ENCODE results near the gene CPNE5. TPM values are rescaled to one million over a fixed set of nuclear protein-coding genes. Genes with fewer than 3 reads are reported as not detected.
"Not testable (repeated sequence)": the region's sequence is repeated elsewhere in the genome, so short reads cannot be mapped to it uniquely, and the experiment has no call there.

Gene CPNE5
- total RNA-seq, 1 donor from 2014 or later, result 2.2 TPM

GRCh38 chr6:36706339-36706738 lies 132.9 kb downstream of the CPNE5 start:
- intact Hi-C loops (cut with micrococcal nuclease), result no loop called here

DNA sequence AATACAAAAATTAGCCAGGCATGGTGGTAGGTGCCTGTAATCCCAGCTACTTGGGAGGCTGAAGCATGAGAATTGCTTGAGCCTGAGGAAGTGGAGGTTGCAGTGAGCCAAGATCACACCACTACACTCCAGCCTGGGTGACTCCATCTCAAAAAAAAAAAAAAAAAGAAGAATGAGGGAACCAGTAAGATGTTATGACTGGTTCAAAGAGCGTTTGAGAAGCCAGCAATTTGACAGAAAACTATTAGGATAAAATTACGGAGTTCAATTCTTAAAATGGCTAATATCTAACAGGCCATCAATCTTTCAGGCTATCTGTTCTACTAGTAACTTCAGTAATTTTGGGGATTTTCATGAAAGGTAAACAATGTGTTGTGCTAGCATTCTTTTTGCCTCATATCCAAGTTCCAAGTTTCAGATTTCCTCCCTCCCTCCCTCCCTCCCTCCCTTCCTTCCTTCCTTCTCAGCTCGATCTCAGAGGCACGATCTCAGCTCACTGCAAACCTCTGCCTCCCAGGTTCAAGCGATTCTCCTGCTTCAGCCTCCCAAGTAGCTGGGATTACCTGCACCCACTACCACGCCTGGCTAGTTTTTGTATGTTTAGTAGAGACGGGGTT lies 134.2 kb downstream of the CPNE5 start:
- intact Hi-C loops (cut with micrococcal nuclease), result not testable (repeated sequence)

- intact Hi-C loops (cut with micrococcal nuclease), result no loop called here
Measured at GRCh38 chr6:36703982-36704381, 135.3 kb downstream of the CPNE5 start.

DNA sequence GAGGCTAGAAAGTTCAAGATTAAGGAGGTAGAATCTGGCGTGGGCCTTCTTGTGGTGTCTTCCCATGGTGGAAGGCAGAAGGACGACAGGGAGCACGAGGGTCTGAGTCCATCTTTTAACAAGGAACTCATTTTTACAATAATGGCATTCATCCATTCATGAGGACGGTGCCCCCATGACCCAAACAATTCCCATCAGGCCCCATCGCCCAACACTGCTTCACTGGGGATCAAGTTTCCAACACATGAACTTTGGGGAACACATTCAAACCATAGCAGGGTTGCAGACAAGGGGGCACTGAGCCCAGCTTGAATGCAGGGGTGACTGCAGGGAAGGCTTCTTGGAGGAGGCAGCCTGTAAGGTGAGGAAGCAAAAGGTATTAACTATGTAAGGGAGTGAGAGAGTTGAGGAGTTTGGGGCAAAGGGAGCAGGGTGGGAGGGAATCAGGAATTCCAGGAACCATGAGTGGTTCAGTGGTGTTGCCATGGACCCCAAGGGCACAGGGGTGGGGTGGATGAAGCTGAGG lies 136.1 kb downstream of the CPNE5 start:
- intact Hi-C loops (cut with micrococcal nuclease), result no loop called here

DNA sequence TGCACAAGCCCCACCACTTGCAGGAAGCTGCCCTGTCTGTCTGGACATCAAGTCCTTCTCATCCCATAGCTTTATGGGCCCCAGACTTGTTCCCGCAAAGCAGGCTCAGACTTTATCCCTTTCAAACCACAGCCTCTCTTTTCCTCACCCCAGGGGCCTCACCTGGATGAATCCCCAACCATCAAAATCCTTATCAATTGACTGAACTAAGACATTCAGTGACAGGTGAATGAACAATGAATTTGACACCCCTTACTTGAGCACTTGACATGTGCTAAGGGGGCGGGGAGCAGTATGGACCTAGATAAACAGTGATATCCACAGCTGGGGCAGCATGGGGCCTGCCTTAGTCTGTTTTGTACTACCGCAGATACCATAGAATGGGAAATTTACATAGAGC lies 136.6 kb downstream of the CPNE5 start:
- intact Hi-C loops (cut with micrococcal nuclease), result no loop called here

DNA sequence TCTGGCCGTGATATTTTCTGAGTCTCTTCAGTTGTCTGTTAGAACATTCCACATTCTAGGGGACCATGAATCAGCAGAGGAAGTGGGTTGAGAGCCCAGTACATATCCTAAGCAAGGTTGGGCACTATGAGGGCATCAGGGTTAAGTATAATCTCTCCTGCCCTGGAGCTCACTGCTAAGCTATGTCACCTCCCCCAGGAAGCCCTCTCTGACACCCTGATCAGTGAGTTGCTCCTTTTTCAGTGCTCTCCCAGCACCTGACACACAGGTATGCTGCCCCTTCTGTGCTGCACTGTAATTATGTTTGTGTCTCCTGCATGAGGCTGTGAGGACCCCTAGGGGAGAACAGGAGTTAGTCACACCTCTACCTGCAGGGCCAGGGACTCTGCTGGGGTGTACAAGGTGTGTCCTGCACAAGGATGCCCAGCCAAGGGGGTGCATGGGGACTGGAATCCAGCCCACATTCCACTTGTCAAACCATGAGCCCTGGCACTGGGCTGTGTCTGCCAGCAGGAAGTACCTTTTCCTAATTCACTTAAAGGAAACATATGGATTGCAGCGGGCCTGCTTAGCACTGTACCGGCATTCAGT lies 137.7 kb downstream of the CPNE5 start:
- intact Hi-C loops (cut with micrococcal nuclease), result no loop called here

DNA sequence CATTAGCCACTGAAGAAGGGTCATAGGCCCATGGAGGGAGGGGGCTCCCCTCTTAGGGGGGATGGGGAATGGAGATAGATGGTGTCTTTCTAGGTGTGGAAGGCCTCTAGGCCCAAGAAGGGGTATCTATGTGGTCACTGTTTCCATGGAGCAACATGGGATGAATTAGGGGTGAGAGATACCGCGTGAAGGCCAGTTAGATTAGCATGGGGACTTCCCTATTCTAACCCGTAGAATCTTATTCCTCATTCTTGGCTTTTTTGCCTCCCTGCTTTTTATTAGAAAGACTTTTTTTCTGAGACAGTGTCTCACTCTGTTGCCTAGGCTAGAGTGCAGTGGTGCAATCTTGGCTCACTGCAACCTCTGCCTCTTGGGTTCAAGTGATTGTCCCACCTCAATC lies 138.4 kb downstream of the CPNE5 start:
- intact Hi-C loops (cut with micrococcal nuclease), result no loop called here

GRCh38 chr6:36700071-36700812 lies 139.0 kb downstream of the CPNE5 start:
- intact Hi-C loops (cut with micrococcal nuclease), result no loop called here

GRCh38 chr6:36699348-36699747 lies 139.9 kb downstream of the CPNE5 start:
- intact Hi-C loops (cut with micrococcal nuclease), result no loop called here

DNA sequence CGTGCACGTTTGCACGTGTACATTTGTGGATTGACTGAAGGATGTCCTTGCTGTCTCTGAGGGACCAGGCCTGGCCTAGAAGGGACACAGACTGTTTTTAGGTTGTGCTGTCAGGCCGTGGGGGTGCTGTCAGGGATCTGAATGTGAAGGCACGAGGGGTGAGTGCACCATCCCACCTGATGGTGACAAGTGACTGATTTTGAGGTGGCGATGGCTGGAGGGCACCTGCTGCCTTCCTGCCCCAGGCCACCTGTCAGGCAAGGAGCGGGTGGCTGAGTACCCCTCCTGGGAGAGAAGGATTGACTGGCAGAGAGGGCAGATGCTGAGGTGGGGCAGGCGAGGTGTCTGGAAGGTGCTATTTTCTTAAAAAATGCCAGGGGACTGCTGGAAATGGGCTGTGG lies 140.4 kb downstream of the CPNE5 start:
- intact Hi-C loops (cut with micrococcal nuclease), result no loop called here

DNA sequence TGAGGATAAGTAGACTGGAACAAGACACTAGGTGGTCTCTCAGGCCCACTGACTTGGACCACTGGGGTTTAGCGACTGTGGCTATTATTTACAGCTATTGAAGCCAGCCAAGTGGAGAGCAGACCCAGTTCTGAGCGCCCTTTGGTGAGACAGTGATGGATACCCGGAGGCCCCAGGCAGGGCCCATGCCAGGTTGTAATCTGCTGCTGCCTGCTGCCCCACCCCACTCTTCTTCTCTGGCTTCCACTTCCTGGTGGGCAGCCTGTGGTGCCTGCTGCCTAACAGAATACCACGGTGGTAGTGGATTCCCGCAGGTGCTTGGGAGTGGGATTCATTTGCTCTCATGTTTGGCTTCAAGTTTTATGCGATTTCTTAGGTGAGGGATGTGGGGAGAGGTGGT lies 141.0 kb downstream of the CPNE5 start:
- intact Hi-C loops (cut with micrococcal nuclease), result no loop called here

DNA sequence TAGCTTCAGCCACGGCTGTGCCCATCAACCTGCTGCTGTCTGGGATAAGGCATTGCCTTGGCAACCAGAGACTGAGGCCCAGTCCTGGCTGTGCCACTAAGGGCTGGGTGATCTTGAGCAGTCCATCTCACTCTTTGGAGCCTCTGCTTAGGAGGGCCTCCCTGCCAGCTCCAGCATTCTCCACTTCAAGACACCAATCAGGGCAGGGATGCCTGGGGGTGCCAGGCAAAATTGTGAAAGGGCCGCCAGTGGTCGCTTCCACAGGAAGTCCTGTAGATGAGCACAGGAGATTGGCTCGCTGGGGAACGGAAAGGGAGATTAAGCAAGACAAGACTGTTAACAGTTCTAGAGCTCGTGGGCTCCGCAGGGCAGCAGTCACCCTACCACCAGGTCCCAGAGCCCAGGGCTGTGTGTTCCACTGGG lies 141.8 kb downstream of the CPNE5 start, which contains the start of gene RAB44:
RAB44 (plus strand) TSS at position 346 of the 423 bp plus-strand sequence. CDS start 6,410 bp downstream, outside the sequence.
- intact Hi-C loops (cut with micrococcal nuclease), result no loop called here

GRCh38 chr6:36695414-36695813 lies 143.8 kb downstream of the CPNE5 start:
- intact Hi-C loops (cut with micrococcal nuclease), result loop anchor here (1.0 kb wide), 1 partner anchor 15 kb away; no protein-coding TSS in a partner anchor

DNA sequence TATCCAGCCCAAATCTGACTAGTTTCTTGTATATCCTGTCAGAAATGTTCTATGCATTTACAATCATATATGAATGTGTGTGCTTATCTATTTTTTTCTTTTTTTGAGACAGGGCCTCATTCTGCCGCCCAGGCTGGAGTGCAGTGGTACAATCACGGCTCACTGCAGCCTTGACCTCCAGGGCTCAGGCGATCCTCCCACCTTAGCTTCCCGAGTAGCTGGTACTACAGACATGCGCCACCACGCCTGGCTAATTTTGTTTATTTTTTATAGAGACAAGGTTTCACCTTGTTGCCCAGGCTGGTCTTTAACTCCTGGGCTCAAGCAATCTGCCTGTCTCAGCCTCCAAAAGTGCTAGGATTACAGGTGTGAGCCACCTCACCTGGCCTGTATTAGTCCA lies 144.6 kb downstream of the CPNE5 start:
- intact Hi-C loops (cut with micrococcal nuclease), result loop anchor here (1.0 kb wide), 1 partner anchor 14 kb away; no protein-coding TSS in a partner anchor

DNA sequence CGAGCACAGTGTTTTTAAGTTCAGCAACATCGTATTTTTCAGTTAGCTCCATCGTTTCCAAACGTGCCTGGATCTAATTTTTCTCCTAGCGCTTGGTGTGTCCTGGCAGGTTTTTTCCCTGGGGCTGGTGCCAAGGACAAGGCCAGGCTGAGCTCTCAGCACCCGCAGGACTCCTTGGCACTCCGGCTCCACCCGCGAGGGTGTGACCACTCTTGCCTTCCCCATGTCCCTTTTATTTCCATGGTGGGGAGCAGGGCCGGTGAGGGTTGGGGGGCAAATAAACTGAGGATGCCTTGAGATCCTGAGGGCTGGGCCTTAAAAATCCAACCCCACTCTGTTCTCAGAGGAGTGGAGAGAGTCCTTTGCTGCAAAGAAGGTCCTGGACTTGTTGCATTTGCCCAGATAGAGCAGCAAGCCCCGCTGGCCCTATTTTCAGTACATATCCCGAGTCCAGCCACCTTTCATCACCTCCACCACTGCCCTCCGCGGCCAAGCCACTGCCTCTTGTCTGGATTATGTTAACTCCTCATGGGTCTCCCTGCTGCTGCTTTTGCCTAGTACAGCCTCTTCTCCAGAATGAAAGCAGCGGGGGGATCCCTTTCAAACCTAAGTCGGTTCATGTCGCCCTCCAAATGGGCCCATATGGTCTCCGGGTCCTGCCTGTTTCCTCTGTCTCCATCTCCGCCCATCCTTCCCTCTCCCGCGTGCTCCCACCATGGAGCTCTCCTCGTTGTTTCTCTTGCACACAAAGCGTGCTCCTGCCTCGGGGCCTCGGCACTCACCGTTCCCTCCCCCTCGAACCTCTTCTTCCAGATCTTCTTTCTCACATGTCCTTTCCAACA lies 146.2 kb downstream of the CPNE5 start:
- intact Hi-C loops (cut with micrococcal nuclease), result loop anchor here (1.0 kb wide), 1 partner anchor 11 kb away; no protein-coding TSS in a partner anchor

DNA sequence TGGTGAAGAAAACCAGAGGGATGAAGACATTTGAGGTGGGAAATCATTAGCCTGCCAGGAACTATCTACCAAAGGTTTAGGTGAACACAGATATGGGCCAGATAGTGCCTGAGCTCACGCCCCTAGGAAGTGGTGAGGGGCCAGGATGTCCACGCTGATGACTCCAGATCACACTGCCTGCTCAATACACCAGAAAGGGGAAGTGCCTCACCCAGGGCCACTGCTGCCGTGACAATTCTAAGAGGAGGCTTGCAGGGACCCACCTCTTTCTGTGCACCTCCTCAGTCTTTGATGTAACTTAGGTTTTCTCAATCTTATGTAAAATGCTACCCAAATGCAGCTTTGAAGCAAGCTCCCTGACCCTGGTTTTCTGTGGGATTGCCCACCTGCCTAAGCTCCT lies 147.0 kb downstream of the CPNE5 start:
- intact Hi-C loops (cut with micrococcal nuclease), result loop anchor here (1.0 kb wide), 1 partner anchor 10 kb away; no protein-coding TSS in a partner anchor

- intact Hi-C loops (cut with micrococcal nuclease), result loop anchor here (1.0 kb wide), 1 partner anchor 9 kb away; no protein-coding TSS in a partner anchor
Measured at GRCh38 chr6:36691612-36692011, 147.6 kb downstream of the CPNE5 start.

DNA sequence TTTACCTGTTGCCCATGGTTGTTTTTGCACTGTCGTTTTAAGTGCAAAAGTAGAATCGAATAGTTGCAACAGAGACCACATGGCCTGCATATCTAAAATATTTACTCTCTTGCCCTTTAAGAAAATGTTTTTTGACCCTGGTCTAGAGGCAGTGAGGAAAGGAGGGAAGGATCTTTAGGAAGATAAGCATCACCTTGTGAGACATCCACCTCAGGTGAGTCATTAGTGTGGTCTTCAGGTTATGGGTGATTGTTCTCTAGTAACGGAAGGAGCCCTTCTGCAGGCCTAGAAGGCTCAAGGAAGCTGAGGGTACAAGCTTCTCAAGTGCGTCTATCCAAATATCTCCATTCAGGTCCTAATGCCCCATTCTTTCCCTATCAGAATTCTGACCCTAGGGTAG lies 148.2 kb downstream of the CPNE5 start:
- intact Hi-C loops (cut with micrococcal nuclease), result no loop called here

Measured in T-helper 2 cell treated with Interferon-gamma antibody and Interleukin-4, amounts not matched to agents 100 ng/mL and 5 ng/mL, for 36 hours (primary cell).